ENCODE measurements around the gene ACD.

ACD gene

DNA sequence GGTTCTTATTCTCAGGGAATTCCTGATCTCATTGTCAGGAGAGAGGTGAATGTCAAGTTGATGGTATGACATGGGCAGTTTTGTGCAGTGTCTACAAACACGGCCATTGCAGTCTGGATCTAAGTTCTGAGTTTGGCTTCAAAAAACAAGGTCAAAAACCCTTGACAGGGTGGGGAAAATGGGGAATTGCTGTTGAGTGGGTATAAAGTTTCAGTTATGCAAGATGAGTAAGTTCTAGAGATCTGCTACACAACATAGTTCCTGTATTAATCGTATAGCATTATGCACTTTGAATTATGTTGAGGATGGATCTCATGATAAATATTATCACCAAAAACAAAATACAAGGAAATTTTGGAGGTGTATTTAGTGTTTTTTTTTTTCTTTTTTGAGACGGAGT is 51.7 kb downstream of the ACD start:
- Histone ChIP-seq H3K27me3 (replicated peaks in 2 of 5; ENCODE audit: control insufficient read depth in 4 of 5, insufficient read depth in 5 of 5, low read length in 4 of 5) (no peaks in the 10 kb centered on the region), H3K4me3 (ENCODE audit: control insufficient read depth in 1 of 7, extremely low read depth in 1 of 7, insufficient read depth in 4 of 7, low read depth in 2 of 7, low read length in 6 of 7) (no peak overlapping the region), H3K36me3 (ENCODE audit: control insufficient read depth in 4 of 4, insufficient read depth in 4 of 4, low read length in 3 of 4) (peaks cover 21 to 32% (median 24%) of the 10 kb centered on the region in 4 experiments), H3K9me3 (ENCODE audit: control extremely low read depth in 1 of 5, control insufficient read depth in 4 of 5, insufficient read depth in 2 of 5, low read depth in 1 of 5, low read length in 4 of 5) (no peaks in the 10 kb centered on the region), H3K27ac (ENCODE audit: insufficient read depth in 1 of 2, low read depth in 1 of 2, low read length in 2 of 2, poor library complexity in 1 of 2, severe bottlenecking in 2 of 2) (no peak overlapping the region), H3K4me1 (ENCODE audit: control extremely low read depth in 1 of 4, control insufficient read depth in 4 of 4, insufficient read depth in 4 of 4, low read length in 3 of 4) (no peaks in the 10 kb centered on the region)
- ChIA-PET POLR2A (no interaction called here), CTCF (no interaction called here)
- no peak for DNase-seq
- WGBS (ENCODE audit: insufficient coverage) = 100% methylated on average over 1 of the region's 3 CpGs
